K562 (cell line): ENCODE data around the gene CCT5. TPM values are rescaled to one million over a fixed set of nuclear protein-coding genes. Genes with fewer than 3 reads are reported as not detected.

Experiments
- ATAC-seq: fragments of 200-7000 bp; cut with Tn5 transposase; 3 replicates; pipeline ENCODE4 v1.9.1; 2020; ENCODE audit warnings: moderate library complexity
- BruUV-seq: library from RNA; stranded (reverse); fragments of 400-500 nt; replicated peaks from 2 replicates; lab custom pipeline; 2021; lab: Mats Ljungman, UMichigan
- CTCF ChIA-PET: fragments of 300-600 bp; formaldehyde crosslinking; extraction: SDS; loops from one replicate; lab custom pipeline; 2021; ENCODE audit warnings: low intra/inter-chr PET ratio; lab: Yijun Ruan, JAX
- POLR2A ChIA-PET: fragments of 300-600, 350-650 bp; sonication (Branson Sonifier 250); formaldehyde crosslinking; extraction: SDS; loops from one replicate; lab custom pipeline; 2021; ENCODE audit warnings: antibody characterized with exemption, inconsistent platforms; lab: Yijun Ruan, JAX
- DNase-seq, 4 experiments: peaks; one replicate each; pipeline versions ENCODE4 v3.0.0 to v3.0.0-alpha.2; 2011 to 2018; ENCODE audit warnings: low spot score in 3 of 4, mixed read lengths in 3 of 4; ENCODE audit errors: extremely low read depth in 1 of 4
- FAIRE-seq: peaks from 2 replicates; lab custom pipeline; 2011; peaks lifted over from hg19 to GRCh38; lab: Jason Lieb, UNC
- H2AFZ ChIP-seq: 2 replicates; pipeline ENCODE4 v1.6.0; 2011; ENCODE audit warnings: low read depth, low read length, control low read depth, inconsistent platforms
- H3K27ac ChIP-seq: fragments of 200-600 bp; 3 replicates; pipeline ENCODE4 v1.8.0; 2011; ENCODE audit warnings: low read depth, mild to moderate bottlenecking, control low read depth, inconsistent platforms, low read length, moderate library complexity, mixed read lengths; ENCODE audit errors: extremely low read depth
- H3K27me3 ChIP-seq, 2 experiments: fragments of 300-600 bp in 1 of 2; 2 replicates in 1 of 2; 3 replicates in 1 of 2; pipeline versions ENCODE4 v1.6.0 to v1.8.0; 2011; ENCODE audit warnings: inconsistent platforms in 2 of 2, low read length in 2 of 2, mild to moderate bottlenecking in 1 of 2, mixed read lengths in 1 of 2, moderate library complexity in 1 of 2; ENCODE audit not compliant: control insufficient read depth in 2 of 2, insufficient read depth in 2 of 2
- H3K36me3 ChIP-seq: fragments of 300-600 bp; 3 replicates; pipeline ENCODE4 v1.8.0; 2011; ENCODE audit warnings: mild to moderate bottlenecking, low read length, inconsistent platforms; ENCODE audit not compliant: control insufficient read depth, insufficient read depth
- H3K4me1 ChIP-seq, 2 experiments: fragments of 200-600 bp in 1 of 2; replicated peaks in 1 of 2; 2 replicates in 1 of 2; 3 replicates in 1 of 2; pipeline versions ENCODE4 v1.5.1 to v1.8.0; 2011; ENCODE audit warnings: inconsistent platforms in 2 of 2, low read length in 2 of 2, mild to moderate bottlenecking in 1 of 2, mixed read lengths in 1 of 2, moderate library complexity in 1 of 2; ENCODE audit not compliant: control insufficient read depth in 2 of 2, insufficient read depth in 2 of 2
- H3K4me2 ChIP-seq: 2 replicates; pipeline ENCODE4 v1.6.1; 2011; ENCODE audit warnings: low read length, control low read depth, inconsistent platforms, mixed read lengths; ENCODE audit not compliant: insufficient read depth
- H3K4me3 ChIP-seq: fragments of 200-600 bp; sonication (generic), shearing (Covaris generic); 2 replicates; pipeline ENCODE4 v1.5.1; 2016; ENCODE audit warnings: control low read depth, inconsistent platforms
- H3K79me2 ChIP-seq: fragments of 200-600 bp; 3 replicates; pipeline ENCODE4 v1.8.0; 2011; ENCODE audit warnings: low read length, inconsistent platforms; ENCODE audit not compliant: control insufficient read depth, insufficient read depth
- H3K9ac ChIP-seq, 2 experiments: 2 replicates each; pipeline versions ENCODE4 v1.6.0 to v1.6.1; 2011; ENCODE audit warnings: low read depth in 2 of 2, low read length in 2 of 2, control low read depth in 1 of 2, inconsistent platforms in 1 of 2, mild to moderate bottlenecking in 1 of 2, mixed read lengths in 1 of 2; ENCODE audit not compliant: insufficient read depth in 1 of 2
- H3K9me1 ChIP-seq: one replicate; pipeline ENCODE4 v1.6.0; 2011; ENCODE audit warnings: inconsistent platforms, mild to moderate bottlenecking, low read length, moderate library complexity; ENCODE audit not compliant: control insufficient read depth, insufficient read depth
- H3K9me3 ChIP-seq: replicated peaks from 2 replicates; pipeline ENCODE4 v1.5.1; 2011; ENCODE audit warnings: low read depth, low read length, inconsistent platforms; ENCODE audit not compliant: control insufficient read depth, insufficient read depth
- H4K20me1 ChIP-seq: replicated peaks from 2 replicates; pipeline ENCODE4 v1.6.1; 2011; ENCODE audit warnings: low read length, inconsistent platforms, mixed read lengths; ENCODE audit not compliant: control insufficient read depth, insufficient read depth
- ATF3 ChIP-seq, 2 experiments: fragments of 450-650 bp in 1 of 2; sonication (generic) in 1 of 2; formaldehyde crosslinking in 1 of 2; IDR thresholded peaks in 1 of 2; conservative IDR thresholded peaks in 1 of 2; 2 replicates each; pipeline versions ENCODE4 v1.6.1 to v1.8.1; 2016 to 2023; ENCODE audit warnings: mild to moderate bottlenecking in 2 of 2, moderate library complexity in 2 of 2, inconsistent platforms in 1 of 2, missing genetic modification reagents in 1 of 2
- CCAR2 ChIP-seq: fragments of 200-400 bp; formaldehyde crosslinking; IDR thresholded peaks from 2 replicates; pipeline ENCODE4 v1.6.1; 2017; ENCODE audit warnings: mild to moderate bottlenecking, low read depth, low read length
- EP300 ChIP-seq: IDR thresholded peaks from 2 replicates; pipeline ENCODE4 v1.6.1; 2012; ENCODE audit warnings: low read length, improper control_type of control experiment
- GATAD2A ChIP-seq: fragments of 450-650 bp; IDR thresholded peaks from 2 replicates; pipeline ENCODE4 v1.6.1; 2017
- HMGXB4 ChIP-seq: sonication (generic); formaldehyde crosslinking; IDR thresholded peaks from 2 replicates; pipeline ENCODE4 v1.8.1; 2023; ENCODE audit warnings: mild to moderate bottlenecking, missing genetic modification reagents
- MYC ChIP-seq, 2 experiments: fragments of 250-450 bp in 1 of 2; sonication (Bioruptor Pico) in 1 of 2; IDR thresholded peaks; 2 replicates each; pipeline versions ENCODE4 v1.5.1 to v1.6.1; 2012 to 2021; ENCODE audit warnings: low read depth in 2 of 2, borderline replicate concordance in 1 of 2, improper control_type of control experiment in 1 of 2, low read length in 1 of 2, mild to moderate bottlenecking in 1 of 2, moderate library complexity in 1 of 2
- NUFIP1 ChIP-seq: fragments of 450-650 bp; IDR thresholded peaks from 2 replicates; pipeline ENCODE4 v1.6.1; 2018; ENCODE audit not compliant: partially characterized antibody
- ZNF280A ChIP-seq: fragments of 450-650 bp; IDR thresholded peaks from 2 replicates; pipeline ENCODE4 v1.6.1; 2018; ENCODE audit warnings: mild to moderate bottlenecking, low read depth; ENCODE audit not compliant: partially characterized antibody
- ZNF592 ChIP-seq: fragments of 450-650 bp; IDR thresholded peaks from 2 replicates; pipeline ENCODE4 v1.6.1; 2017; ENCODE audit warnings: antibody characterized with exemption, mild to moderate bottlenecking
- ZNF75A ChIP-seq: fragments of 450-650 bp; formaldehyde crosslinking; IDR thresholded peaks from 2 replicates; pipeline ENCODE4 v1.4.0; 2020; ENCODE audit warnings: mild to moderate bottlenecking
- WGBS: fragments of 100-300 bp; shearing (Covaris generic); methylation state at CpG from one replicate; pipeline ENCODE4 v1.1.6; 2016; ENCODE audit warnings: low coverage, mixed read lengths; ENCODE audit not compliant: insufficient coverage; ENCODE audit errors: missing lambda C conversion rate; 5-methylcytosine and 5-hydroxymethylcytosine counted together
- in situ Hi-C: fragments of 300-500 bp; cut with MboI; formaldehyde crosslinking; loops from 4 replicates; pipeline ENCODE4 v1.15.0; 2018; ENCODE audit warnings: inconsistent platforms, mixed read lengths
- intact Hi-C: fragments of 100-400 bp; cut with micrococcal nuclease; formaldehyde crosslinking; loops from 2 replicates; pipeline ENCODE4 v1.14.2; 2022
- polyA plus RNA-seq, 8 experiments: library from polyadenylated mRNA; depleted of rRNA in 4 of 8; stranded (reverse) in 5 of 8; unstranded in 3 of 8; fragments of >200 nt; fragmentation: Nextera tagmentation in 2 of 8; fragmentation: Illumina TruSeq in 1 of 8; extraction: Ambion mirVana in 2 of 8; extraction: Trizol in 1 of 8; gene quantifications; 2 replicates each; pipeline versions ENCODE4 v1.2.1 to v1.2.3, GENCODE V29; 2011 to 2014; ENCODE audit warnings: inconsistent platforms in 1 of 8, missing spikeins in 1 of 8
- total RNA-seq, 7 experiments: library from RNA; depleted of rRNA in 6 of 7; stranded (reverse); fragments of >200 nt in 6 of 7; fragmentation: Illumina TruSeq in 2 of 7; extraction: Trizol in 2 of 7; gene quantifications; 2 replicates each; pipeline versions ENCODE4 v1.2.1 to v1.2.3, GENCODE V29; 2011 to 2021; ENCODE audit warnings: low replicate concordance in 1 of 7

CCT5 gene
- total and polyA plus RNA-seq, 9 of the 15 experiments (the other 6 are each of a cell fraction or from before 2014, with no cell fraction given), result 782 to 1,606 (median 1,153) TPM

- TF ChIP-seq ZNF592, result no peak
- no peak for TF ChIP-seq CCAR2
- TF ChIP-seq, all 486 proteins: peak for 0
Measured at GRCh38 chr5:10290438-10290837, 40.4 kb downstream of the CCT5 start (continued).

GRCh38 chr5:10291692-10292339 is 41.7 kb downstream of the CCT5 start:
- DNase-seq (no peak), FAIRE-seq (no peak), ATAC-seq (no peak)
- intact Hi-C loops (loop anchor here (5.0 kb wide), 1 partner anchor 60 kb away; the partner anchor contains the start of gene MARCHF6), in situ Hi-C loops (no loop called here)
- H3K36me3 ChIP-seq, result peaks cover 78% of the 10 kb centered on the region
- peak overlapping the region; percentile 18; the same call in 1 of the 3 replicates for H3K27ac ChIP-seq
- 80% methylated on average over 9 of the region's 9 CpGs for WGBS
- no peaks in the 10 kb centered on the region for H3K9me1 ChIP-seq
- H3K4me1 ChIP-seq, result peaks cover 51 to 53% of the 10 kb centered on the region in 2 experiments
- ChIA-PET POLR2A (interaction anchor here (1.4 to 1.6 kb wide), 2 partner anchors 15 to 67 kb away, joined by 3 to 4 read pairs; no protein-coding TSS in a partner anchor), CTCF (no interaction called here)
- H3K4me2 ChIP-seq, result no peak overlapping the region
- H2AFZ ChIP-seq, result no peak overlapping the region
- H3K27me3 ChIP-seq, result no peaks in the 10 kb centered on the region
- H3K9me3 ChIP-seq, result peaks cover 4% of the 10 kb centered on the region; the same call in 1 of the 2 replicates
- no peak overlapping the region for H3K4me3 ChIP-seq
- BruUV-seq, result no TSS peak
- no peak overlapping the region for H3K9ac ChIP-seq
- no peaks in the 10 kb centered on the region for H4K20me1 ChIP-seq
- H3K79me2 ChIP-seq, result peaks cover 69% of the 10 kb centered on the region
- no peak for TF ChIP-seq ATF3 (IDR thresholded peaks at IDR 0.05)
- no peak for TF ChIP-seq ATF3 (CRISPR knock-in tag; conservative IDR thresholded peaks at IDR 0.05)
- no peak for TF ChIP-seq EP300
- TF ChIP-seq NUFIP1, result no peak
- TF ChIP-seq ZNF280A, result no peak
- TF ChIP-seq HMGXB4 (CRISPR knock-in tag), result no peak
- TF ChIP-seq ZNF75A (CRISPR knock-in tag), result no peak
- TF ChIP-seq GATAD2A, result no peak
- no peak for TF ChIP-seq MYC (IDR thresholded peaks at IDR 0.05; ENCODE audit: low read depth, low read length)
- no peak for TF ChIP-seq MYC (CRISPR knock-in tag; IDR thresholded peaks at IDR 0.05; ENCODE audit: borderline replicate concordance, low read depth)
